MM.1S (cell line): ENCODE data around the gene LMCD1.

Source experiments
- DNase-seq: peaks from one replicate; pipeline ENCODE4 v3.0.0-alpha.2; 2015
- H2AFZ ChIP-seq: fragments of 300-600 bp; sonication (generic); 2 replicates; pipeline ENCODE4 v1.6.0; 2016; ENCODE audit warnings: antibody characterized with exemption, low read length
- H3F3A ChIP-seq: fragments of 300-600 bp; sonication (generic); 2 replicates; pipeline ENCODE4 v1.6.1; 2016; ENCODE audit warnings: mild to moderate bottlenecking, antibody characterized with exemption, low read length, moderate library complexity, mixed read lengths; ENCODE audit not compliant: insufficient read depth
- H3K27ac ChIP-seq: fragments of 300-600 bp; sonication (generic); 2 replicates; pipeline ENCODE4 v1.5.1; 2016; ENCODE audit warnings: mild to moderate bottlenecking, low read length
- H3K27me3 ChIP-seq: fragments of 300-600 bp; sonication (generic); replicated peaks from 2 replicates; pipeline ENCODE4 v1.6.0; 2016; ENCODE audit warnings: low read length; ENCODE audit not compliant: insufficient read depth
- H3K36me3 ChIP-seq: fragments of 300-600 bp; sonication (generic); replicated peaks from 2 replicates; pipeline ENCODE4 v1.6.1; 2016; ENCODE audit warnings: mild to moderate bottlenecking, low read length, mixed read lengths; ENCODE audit not compliant: insufficient read depth
- H3K4me1 ChIP-seq: fragments of 300-600 bp; sonication (generic); 2 replicates; pipeline ENCODE4 v1.6.1; 2016; ENCODE audit warnings: low read length, mixed read lengths
- H3K4me2 ChIP-seq: fragments of 300-600 bp; sonication (generic); 2 replicates; pipeline ENCODE4 v1.6.0; 2016; ENCODE audit warnings: low read depth, low read length
- H3K4me3 ChIP-seq: fragments of 300-600 bp; sonication (generic); 2 replicates; pipeline ENCODE4 v1.5.1; 2016; ENCODE audit warnings: low read length, mixed read lengths
- H3K79me2 ChIP-seq: fragments of 300-600 bp; sonication (generic); 2 replicates; pipeline ENCODE4 v1.6.1; 2016; ENCODE audit warnings: mixed run types, low read length, mixed read lengths
- H3K9ac ChIP-seq: fragments of 300-600 bp; sonication (generic); 2 replicates; pipeline ENCODE4 v1.6.1; 2016; ENCODE audit warnings: low read length, mixed read lengths
- H3K9me2 ChIP-seq: fragments of 300-600 bp; sonication (generic); replicated peaks from 2 replicates; pipeline ENCODE4 v1.6.1; 2016; ENCODE audit warnings: mild to moderate bottlenecking, low read length, mixed read lengths; ENCODE audit not compliant: insufficient read depth
- H3K9me3 ChIP-seq: fragments of 300-600 bp; sonication (generic); replicated peaks from 2 replicates; pipeline ENCODE4 v1.6.1; 2016; ENCODE audit warnings: mild to moderate bottlenecking, low read length, mixed read lengths; ENCODE audit not compliant: insufficient read depth
- H4K20me1 ChIP-seq: fragments of 300-600 bp; sonication (generic); 2 replicates; pipeline ENCODE4 v1.6.1; 2016; ENCODE audit warnings: mild to moderate bottlenecking, low read length, moderate library complexity, mixed read lengths; ENCODE audit not compliant: insufficient read depth
- EZH2 ChIP-seq: fragments of 300-600 bp; sonication (generic); optimal IDR thresholded peaks from 2 replicates; pipeline ENCODE3; 2017; ENCODE audit warnings: low read depth, mild to moderate bottlenecking, antibody characterized with exemption, low read length, mixed read lengths
- EZH2phosphoT487 ChIP-seq: fragments of 300-600 bp; sonication (generic); IDR thresholded peaks from 2 replicates; pipeline ENCODE4 v1.6.1; 2018; ENCODE audit warnings: antibody characterized with exemption, low read length
- TF ChIP-seq, protein P1 (sequence below): fragments of 300-600 bp; sonication (generic); IDR thresholded peaks from 2 replicates; pipeline ENCODE4 v1.5.1; 2016; ENCODE audit warnings: antibody characterized with exemption, low read length, mixed read lengths

Gene LMCD1

DNA sequence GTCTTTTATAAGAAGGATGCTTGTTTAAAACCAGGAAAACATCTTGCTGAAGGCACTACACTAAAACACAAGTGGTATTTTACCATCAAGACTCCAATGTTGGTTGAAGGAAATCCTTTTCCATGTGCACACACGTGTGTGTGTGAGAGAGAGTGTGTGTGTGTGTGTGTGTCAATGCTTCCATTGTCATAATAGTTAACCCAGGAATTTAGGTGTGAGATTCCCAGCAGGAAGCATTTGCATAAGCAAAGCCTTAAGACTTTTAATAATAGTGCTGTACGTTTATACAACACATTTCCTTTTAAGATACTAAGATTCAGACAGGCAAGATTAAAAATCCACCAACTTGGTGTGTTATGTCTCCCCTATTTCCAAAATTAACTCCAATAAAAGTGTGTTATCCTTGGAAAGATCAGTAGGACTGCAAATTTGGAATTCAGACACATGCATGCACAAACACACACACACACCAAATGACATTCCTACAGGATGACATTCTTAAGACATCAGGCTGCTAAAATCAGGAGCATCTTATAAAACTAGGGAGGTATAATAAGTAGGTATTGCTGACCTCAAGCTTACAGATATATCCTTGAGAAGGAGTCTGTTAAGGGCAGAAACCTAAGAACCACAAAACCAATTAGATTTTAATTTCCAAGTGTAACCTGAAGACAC, 18.3 kb downstream of the LMCD1 start:
- no peaks in the 10 kb centered on the region for H4K20me1 ChIP-seq
- TF ChIP-seq, protein P1, sequence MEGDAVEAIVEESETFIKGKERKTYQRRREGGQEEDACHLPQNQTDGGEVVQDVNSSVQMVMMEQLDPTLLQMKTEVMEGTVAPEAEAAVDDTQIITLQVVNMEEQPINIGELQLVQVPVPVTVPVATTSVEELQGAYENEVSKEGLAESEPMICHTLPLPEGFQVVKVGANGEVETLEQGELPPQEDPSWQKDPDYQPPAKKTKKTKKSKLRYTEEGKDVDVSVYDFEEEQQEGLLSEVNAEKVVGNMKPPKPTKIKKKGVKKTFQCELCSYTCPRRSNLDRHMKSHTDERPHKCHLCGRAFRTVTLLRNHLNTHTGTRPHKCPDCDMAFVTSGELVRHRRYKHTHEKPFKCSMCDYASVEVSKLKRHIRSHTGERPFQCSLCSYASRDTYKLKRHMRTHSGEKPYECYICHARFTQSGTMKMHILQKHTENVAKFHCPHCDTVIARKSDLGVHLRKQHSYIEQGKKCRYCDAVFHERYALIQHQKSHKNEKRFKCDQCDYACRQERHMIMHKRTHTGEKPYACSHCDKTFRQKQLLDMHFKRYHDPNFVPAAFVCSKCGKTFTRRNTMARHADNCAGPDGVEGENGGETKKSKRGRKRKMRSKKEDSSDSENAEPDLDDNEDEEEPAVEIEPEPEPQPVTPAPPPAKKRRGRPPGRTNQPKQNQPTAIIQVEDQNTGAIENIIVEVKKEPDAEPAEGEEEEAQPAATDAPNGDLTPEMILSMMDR = no peak
- TF ChIP-seq EZH2phosphoT487 = no peak
- no peak overlapping the region for H3K4me2 ChIP-seq
- no peaks in the 10 kb centered on the region for H3K9me3 ChIP-seq
- H3K79me2 ChIP-seq = no peaks in the 10 kb centered on the region
- H3K4me3 ChIP-seq = no peak overlapping the region
- H3K9ac ChIP-seq = no peak overlapping the region
- no peak overlapping the region for H2AFZ ChIP-seq
- H3F3A ChIP-seq = no peaks in the 10 kb centered on the region
- no peak for DNase-seq
- no peaks in the 10 kb centered on the region for H3K27me3 ChIP-seq
- no peak overlapping the region for H3K27ac ChIP-seq
- H3K9me2 ChIP-seq = no peaks in the 10 kb centered on the region
- H3K4me1 ChIP-seq = no peaks in the 10 kb centered on the region
- no peaks in the 10 kb centered on the region for H3K36me3 ChIP-seq

DNA sequence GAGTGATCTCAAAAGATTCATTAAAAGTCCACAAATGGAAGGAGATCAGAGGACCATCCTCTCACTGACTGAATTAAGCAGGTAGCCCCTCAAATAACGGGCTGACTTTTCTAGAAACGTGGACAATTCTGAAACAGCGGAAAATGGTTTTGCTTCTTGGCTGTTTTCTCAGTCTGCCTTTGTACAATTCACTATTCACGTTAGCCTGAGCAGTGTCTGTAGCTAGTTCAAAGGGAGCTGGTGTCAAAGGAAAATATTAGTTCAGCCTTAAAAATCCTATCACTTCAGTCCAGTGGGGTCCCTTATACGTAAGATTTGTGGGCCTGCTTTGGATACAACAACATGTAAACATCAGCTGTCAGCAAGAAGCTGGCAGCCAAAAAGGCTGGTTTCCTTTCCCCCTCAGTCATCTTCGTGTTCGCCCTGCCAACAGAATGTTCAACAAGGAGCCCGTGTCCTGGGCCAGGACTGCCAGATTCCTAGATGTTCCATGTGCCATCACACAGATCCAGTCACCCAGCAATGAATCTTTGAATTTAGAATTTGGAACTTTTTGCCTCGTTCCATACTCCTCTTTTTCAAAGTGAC, 19.3 kb downstream of the LMCD1 start:
- Histone ChIP-seq H3K9me2 (no peaks in the 10 kb centered on the region), H3K9ac (no peak overlapping the region), H3K79me2 (no peaks in the 10 kb centered on the region), H3F3A (no peaks in the 10 kb centered on the region), H3K27ac (no peak overlapping the region), H3K36me3 (no peaks in the 10 kb centered on the region), H3K9me3 (no peaks in the 10 kb centered on the region), H2AFZ (no peak overlapping the region), H4K20me1 (no peaks in the 10 kb centered on the region), H3K27me3 (no peaks in the 10 kb centered on the region), H3K4me1 (no peaks in the 10 kb centered on the region), H3K4me3 (no peak overlapping the region), H3K4me2 (no peak overlapping the region)
- no peak for DNase-seq
- TF ChIP-seq, protein P1 = no peak
- no peak for TF ChIP-seq EZH2

DNA sequence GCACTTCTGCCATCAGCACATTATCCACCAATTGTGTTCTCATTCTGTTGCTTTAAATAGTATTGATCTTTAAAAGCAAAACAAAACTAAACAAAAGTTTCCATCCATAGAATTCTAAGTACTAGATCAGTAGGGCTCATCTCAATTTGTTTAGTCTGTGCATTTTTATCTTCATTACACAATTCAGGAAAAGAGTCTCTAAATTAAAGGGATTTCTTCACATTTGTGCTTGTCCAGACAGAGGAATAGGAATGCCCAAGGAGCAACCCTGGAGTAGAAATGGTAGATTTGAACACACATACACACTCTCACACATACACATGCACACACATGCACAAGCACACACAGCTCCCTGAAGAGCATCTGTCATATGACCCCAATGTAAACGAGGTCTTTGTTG, 21.4 kb downstream of the LMCD1 start:
- H2AFZ ChIP-seq = no peak overlapping the region
- H3F3A ChIP-seq = no peaks in the 10 kb centered on the region
- TF ChIP-seq EZH2 (no peak), EZH2phosphoT487 (no peak)
- TF ChIP-seq, protein P1 = no peak
- no peak overlapping the region for H3K4me2 ChIP-seq
- no peak overlapping the region for H3K27ac ChIP-seq
- no peaks in the 10 kb centered on the region for H3K27me3 ChIP-seq
- no peaks in the 10 kb centered on the region for H3K9me3 ChIP-seq
- H3K9ac ChIP-seq = no peak overlapping the region
- no peaks in the 10 kb centered on the region for H3K9me2 ChIP-seq
- no peaks in the 10 kb centered on the region for H3K79me2 ChIP-seq
- no peaks in the 10 kb centered on the region for H4K20me1 ChIP-seq
- H3K36me3 ChIP-seq = no peaks in the 10 kb centered on the region
- no peak for DNase-seq
- H3K4me1 ChIP-seq = no peaks in the 10 kb centered on the region
- H3K4me3 ChIP-seq = no peak overlapping the region
